Suppressor macrophage (primary cell): ENCODE results near the gene CCRL2.
A peak's percentile ranks its signal among the peaks of the same experiment; 100 is the strongest.
"Not testable (repeated sequence)": the region's sequence is repeated elsewhere in the genome, so short reads cannot be mapped to it uniquely, and the experiment has no call there.

ENCODE experiments used
- DNase-seq, 4 experiments: peaks; one replicate each; pipeline ENCODE4 v3.0.0-alpha.2; 2020 to 2022

Gene CCRL2

GRCh38 chr3:46405301-46406019 is 1.6 kb upstream of the CCRL2 start:
- DNase-seq = peak; percentile 84 to 95 (median 92)

GRCh38 chr3:46406443-46406787 is 644 bp upstream of the CCRL2 start:
- peak; percentile 93 to 98 (median 94) for DNase-seq

GRCh38 chr3:46407970-46408369 is 911 bp downstream of the CCRL2 start:
- peak; percentile 64 to 78 (median 67) for DNase-seq

GRCh38 chr3:46408853-46409252 is 1.8 kb downstream of the CCRL2 start:
- no peak for DNase-seq

GRCh38 chr3:46409739-46410489 is 2.9 kb downstream of the CCRL2 start:
- peak in 1 of 4 experiments; percentile 13 for DNase-seq

GRCh38 chr3:46410669-46411068 is 3.6 kb downstream of the CCRL2 start:
- DNase-seq = no peak

GRCh38 chr3:46411271-46411670 is 4.2 kb downstream of the CCRL2 start:
- DNase-seq = no peak

GRCh38 chr3:46412786-46413298 is 5.8 kb downstream of the CCRL2 start:
- DNase-seq = peak in 1 of 4 experiments; percentile 37

- DNase-seq = peak; percentile 32 to 69 (median 55)
These were observed 6.9 kb downstream of the CCRL2 start for GRCh38 chr3:46413951-46414350.

GRCh38 chr3:46414739-46415138 is 7.7 kb downstream of the CCRL2 start:
- DNase-seq = peak in 3 of 4 experiments; percentile 46 to 62 (median 47)

- DNase-seq = peak; percentile 18 to 55 (median 36)
These were observed 9.2 kb downstream of the CCRL2 start for GRCh38 chr3:46416125-46416810.

- no peak for DNase-seq
These were observed 9.9 kb downstream of the CCRL2 start for GRCh38 chr3:46416811-46417510.

GRCh38 chr3:46417841-46418611 is 11.0 kb downstream of the CCRL2 start:
- DNase-seq = no peak

GRCh38 chr3:46419816-46420215 is 12.8 kb downstream of the CCRL2 start:
- no peak for DNase-seq

- no peak for DNase-seq
These were observed 13.9 kb downstream of the CCRL2 start for GRCh38 chr3:46420931-46421330.

- DNase-seq = no peak
These were observed 15.6 kb downstream of the CCRL2 start for GRCh38 chr3:46422617-46423016.

GRCh38 chr3:46423588-46423987 is 16.5 kb downstream of the CCRL2 start:
- peak; percentile 38 to 69 (median 60) for DNase-seq

- not testable (repeated sequence) for DNase-seq
These were observed 19.4 kb downstream of the CCRL2 start for GRCh38 chr3:46426476-46426875.

GRCh38 chr3:46427404-46427803 is 20.3 kb downstream of the CCRL2 start:
- not testable (repeated sequence) for DNase-seq

- DNase-seq = no peak
These were observed 21.1 kb downstream of the CCRL2 start for GRCh38 chr3:46427916-46428833.

GRCh38 chr3:46429250-46429649 is 22.2 kb downstream of the CCRL2 start:
- no peak for DNase-seq
